Measurements from ENCODE around the gene UBB.
A peak's percentile ranks its signal among the peaks of the same experiment; 100 is the strongest.

The UBB gene

GRCh38 chr17:16380640-16381495 is at the start of gene UBB:
TSS of gene UBB (plus strand) at chr17:16381091. CDS start at chr17:16381908, 817 bp downstream.
- peak; percentile 71 for DNase-seq

DNA sequence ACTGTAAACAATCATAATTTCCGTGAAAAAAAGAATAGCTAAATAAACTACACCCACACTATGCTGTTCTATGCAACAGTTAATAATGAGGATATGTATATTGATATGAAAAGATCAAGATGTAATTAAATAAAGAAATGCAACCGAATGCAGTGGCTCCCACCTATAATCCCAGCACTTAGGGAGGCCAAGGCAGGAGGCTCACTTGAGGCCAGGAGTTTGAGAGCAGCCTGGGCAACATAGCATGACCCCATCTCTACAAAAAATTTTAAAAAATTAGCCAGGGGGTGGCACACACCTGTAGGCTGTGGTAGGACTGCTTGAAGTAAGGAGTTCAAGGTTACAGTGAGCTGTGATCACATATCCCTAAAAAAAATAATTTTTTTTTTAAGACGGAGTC is 42.5 kb upstream of the UBB start:
- DNase-seq: no peak

GRCh38 chr17:16339402-16339801 is 41.5 kb upstream of the UBB start:
- no peak for DNase-seq

DNA sequence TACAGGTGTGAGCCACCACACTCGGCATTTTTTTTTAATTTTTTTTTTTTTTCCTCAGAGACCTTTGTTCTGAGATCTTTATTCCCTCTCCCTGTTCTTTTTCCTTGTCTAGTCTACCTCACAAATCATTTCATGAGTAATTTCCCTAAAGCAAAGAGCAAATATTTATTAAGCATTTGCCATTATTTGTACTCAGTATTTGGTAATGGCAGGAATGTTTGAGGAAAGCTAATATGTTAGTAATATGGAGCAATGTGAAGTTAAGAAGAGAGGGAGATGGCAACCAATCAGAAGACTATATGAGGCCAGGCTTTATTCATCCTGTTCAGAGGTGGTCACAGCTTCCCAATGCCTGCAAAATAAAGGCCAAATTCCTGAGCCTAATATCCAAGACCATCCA is 40.9 kb upstream of the UBB start:
- DNase-seq: no peak

DNA sequence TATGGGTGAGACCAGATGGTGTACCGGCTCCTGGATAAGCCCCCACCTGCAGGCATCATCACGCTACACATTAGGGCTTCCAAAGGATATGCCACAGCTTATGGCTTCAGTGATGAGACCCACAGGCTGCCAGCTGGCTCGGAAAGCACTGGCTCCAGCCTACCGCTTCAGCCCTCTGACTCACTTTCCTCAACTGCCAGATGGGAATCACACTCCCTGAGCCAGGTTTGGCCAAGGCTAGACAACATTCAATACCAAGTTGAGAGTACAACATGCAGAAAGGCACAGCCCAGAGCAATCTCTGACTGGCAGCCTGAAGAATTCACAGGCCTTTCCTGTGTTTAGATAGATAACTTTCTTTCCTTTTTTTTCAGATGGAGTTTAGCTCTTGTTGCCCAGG is 37.9 kb upstream of the UBB start:
- DNase-seq: no peak

- no peak for DNase-seq
These were observed 37.3 kb upstream of the UBB start for GRCh38 chr17:16343569-16343968.

DNA sequence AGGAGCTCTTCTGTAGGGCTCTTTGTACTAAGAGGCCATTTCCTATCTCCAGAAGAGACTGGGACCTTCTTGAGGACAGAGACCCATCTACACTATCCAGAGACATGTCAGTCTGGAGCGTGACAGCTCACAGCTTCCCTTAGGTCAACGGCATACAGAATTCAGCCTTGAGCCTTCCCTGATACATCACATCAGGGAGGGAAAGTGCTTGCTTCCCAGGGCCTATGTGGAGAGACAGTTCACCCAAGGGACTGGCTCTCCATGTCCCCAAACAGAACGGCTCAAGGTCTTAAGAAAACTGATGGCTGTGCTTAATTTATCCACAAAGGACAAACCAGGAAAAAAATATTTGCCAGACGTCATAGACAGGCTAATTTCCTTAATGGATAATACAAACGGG is 35.3 kb upstream of the UBB start:
- DNase-seq: no peak

DNA sequence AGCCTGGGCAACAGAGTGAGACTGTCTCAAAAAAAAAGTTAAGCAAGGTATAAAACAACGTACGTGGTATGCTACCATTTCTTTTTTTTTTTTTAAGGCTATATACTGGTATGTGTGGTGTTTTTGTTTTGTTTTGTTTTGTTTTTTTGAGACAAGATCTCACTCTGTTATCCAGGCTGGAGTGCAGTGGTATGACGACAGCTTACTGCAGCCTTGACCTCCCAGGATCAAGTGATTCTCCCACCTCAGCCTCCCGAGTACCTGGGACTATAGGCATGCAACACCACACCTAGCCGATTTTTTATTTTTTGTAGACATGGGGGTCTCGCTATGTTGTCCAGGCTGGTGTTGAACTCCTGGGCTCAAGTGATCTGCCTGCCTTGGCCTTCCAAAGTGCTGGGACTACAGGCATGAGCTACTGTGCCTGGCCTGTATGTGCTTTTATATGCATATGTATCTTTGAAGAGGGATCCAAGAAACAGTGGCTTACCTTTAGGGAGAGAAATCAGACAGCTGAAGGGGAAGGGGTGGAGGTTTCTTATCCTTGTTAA is 34.1 kb upstream of the UBB start:
- no peak for DNase-seq

DNA sequence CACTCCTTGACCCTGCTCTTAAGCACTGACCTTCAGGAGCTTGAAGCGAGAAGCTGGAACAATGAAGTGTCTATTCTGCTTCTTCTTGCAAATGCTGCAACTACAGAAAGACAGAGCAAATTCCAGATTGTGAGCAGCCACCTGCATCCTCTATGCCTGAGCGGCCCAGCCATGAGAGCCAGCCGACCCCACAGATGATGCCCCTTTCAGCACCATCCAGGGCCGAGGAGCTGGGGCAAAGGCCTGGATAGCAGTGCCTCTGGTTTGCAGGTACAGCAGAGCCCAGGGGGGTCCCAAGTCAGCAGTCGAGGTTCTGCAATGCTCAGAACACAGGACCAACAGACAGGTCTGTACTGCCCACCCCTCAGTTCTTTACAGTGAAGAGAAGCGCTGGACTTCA is 32.3 kb upstream of the UBB start:
- DNase-seq: no peak

DNA sequence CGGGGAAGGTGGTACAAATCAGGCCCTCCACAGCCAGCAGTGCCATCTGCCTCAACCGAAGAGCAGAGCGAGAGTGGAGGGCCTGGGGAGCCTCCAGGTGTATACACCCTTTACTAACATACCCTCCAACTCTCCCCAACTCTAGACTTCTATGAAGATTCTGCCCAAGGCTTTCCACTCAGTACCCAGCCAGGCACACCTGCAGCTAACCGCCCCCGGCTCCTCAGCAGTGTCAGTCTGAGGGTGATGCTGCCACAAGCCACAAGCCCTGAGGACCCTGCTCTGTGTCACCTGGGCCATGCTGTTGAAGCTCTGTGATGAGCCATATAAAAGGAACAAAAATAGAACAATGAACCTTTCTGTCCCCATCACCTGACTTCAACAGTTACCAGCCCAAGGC is 31.5 kb upstream of the UBB start:
- DNase-seq: no peak

- DNase-seq: no peak
These were observed 29.1 kb upstream of the UBB start for GRCh38 chr17:16351831-16352230.

GRCh38 chr17:16352303-16352666 is 28.6 kb upstream of the UBB start:
- no peak for DNase-seq

DNA sequence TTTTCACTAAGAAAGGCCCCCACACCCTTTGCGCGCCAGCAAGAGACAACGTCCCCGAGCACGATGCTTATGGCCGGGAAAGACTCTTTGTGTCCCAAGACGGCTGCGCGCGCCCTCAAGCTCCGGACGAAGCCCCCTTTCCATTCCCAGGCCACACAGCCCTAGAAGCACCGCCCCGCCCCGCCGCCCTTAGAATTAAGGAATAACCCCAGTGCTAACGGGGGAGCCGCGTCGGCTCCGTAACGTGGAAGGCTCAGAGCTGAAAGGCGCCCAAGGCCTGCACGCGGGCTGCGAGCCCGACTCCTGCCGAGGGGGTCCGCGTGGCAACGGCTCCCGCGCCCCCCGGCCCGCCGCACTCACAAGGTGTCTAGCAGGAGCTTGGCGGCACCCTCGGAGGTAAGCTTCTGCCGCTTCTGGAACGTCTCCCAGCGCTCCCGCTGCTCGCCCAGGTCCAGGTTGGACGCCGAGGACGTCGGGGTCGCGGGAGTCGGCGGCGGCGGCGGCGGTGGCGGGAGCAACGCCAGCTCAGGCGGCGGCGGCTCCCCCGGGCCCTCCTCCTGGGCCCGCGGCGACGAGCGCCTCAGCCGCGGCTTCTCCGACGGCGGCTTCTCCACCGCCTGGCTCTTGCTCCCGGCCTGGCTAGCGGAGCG is 28.1 kb upstream of the UBB start:
- DNase-seq: no peak

DNA sequence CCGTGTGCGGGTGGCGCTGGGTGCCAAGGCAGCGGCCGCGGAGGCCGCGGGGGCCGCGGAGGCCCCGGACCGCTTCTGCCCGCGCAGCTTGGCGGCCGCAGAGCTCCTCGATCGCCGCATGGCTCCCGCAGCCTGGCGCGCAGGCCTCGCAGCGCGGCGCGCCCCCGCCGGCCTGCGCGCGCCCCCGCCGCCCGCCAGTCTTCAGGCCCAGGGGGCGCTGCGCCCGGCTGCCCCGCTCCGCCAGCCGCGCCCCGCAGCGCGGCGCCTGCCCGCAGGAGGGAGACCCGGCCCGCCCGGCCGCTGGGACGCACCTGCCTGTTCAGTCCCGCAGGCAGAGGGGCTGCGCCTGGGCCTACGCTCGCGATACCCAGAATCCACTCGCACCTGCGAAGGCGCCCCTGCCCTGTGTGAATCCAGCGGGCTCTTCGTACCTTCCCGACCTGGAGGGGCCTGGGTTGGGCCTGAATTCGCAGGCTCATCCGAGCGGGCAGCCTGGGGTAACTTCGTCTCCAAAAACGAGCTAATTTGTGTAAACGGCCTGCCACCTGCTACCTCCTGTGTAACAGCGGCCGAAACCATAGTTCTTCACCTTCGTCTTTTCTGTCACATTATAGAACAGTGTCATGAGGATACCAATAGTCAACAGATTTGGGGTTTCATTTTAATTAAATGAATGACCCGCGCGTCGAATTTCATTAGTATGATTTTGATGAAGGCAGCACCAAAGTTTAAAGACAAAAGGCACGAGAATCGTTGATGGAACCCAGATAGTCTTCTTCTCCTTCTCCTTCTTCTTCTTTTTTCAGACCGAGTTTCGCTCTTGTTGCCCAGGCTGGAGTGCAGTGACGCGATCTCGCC is 27.3 kb upstream of the UBB start, which contains the start of gene CENPV:
TSS of gene CENPV (minus strand) at position 153 of the 858 bp plus-strand sequence. CDS start at position 120, 33 bp downstream.
- DNase-seq: no peak

GRCh38 chr17:16354585-16354984 is 26.3 kb upstream of the UBB start:
- DNase-seq: no peak

- DNase-seq: no peak
These were observed 22.5 kb upstream of the UBB start for GRCh38 chr17:16358394-16358793.

GRCh38 chr17:16361874-16362273 is 19.0 kb upstream of the UBB start:
- no peak for DNase-seq

DNA sequence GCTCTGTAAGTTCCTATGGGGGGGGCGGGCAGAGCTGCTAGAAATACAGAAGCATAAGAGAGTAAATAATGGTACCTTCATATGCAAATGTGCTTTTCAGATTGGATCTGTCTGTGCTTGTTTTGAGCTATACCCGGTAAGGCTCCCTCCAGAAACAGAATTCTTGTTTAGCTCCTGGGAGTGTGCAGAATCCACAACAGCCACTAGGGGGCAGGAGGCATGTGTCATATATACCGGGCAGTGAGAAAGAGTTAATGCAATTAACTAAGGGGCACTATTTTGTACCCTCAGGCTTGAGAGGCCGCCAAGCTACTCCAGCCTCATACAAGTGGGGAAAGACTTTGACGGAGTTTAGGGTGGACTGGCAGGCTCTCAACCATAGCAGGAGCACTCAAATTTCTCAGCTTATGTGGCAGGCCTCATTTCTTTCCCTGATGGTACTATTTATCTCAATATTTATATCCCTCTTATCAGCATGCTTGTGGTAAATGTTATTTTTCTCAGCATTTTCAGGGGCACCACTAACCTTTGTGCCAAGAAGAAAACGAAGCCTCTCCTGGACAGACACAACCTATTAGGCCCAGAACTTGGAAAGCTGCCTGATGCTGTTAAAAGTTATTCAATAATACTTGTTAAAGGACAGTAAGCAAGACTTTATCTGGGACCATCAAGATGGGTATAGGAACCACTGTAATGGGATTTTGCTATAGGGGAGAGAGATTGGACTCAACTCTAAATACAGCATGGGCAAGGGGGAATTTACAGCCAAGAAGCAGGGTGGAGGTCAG is 16.9 kb upstream of the UBB start:
- no peak for DNase-seq

DNA sequence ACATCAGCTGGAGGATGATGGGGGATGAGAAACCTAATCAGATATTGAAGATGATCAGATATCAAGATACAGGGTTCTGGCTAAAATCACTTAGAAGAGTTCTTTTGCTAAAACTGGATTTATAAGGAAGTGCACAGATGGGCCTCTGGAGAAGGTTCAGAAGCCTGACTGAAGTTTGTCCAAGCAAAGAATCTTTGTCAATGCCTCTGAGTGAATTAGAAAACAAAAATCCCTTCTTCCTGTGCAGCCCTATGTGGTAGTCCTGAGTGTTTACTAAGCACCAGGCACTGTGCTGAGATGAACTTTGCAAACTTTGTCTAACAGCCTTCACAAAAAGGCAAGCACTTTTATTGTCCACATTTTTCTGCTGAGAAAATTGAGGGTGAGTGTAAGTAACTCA is 16.3 kb upstream of the UBB start:
- no peak for DNase-seq

- DNase-seq: no peak
These were observed 9.1 kb upstream of the UBB start for GRCh38 chr17:16371742-16372141.

DNA sequence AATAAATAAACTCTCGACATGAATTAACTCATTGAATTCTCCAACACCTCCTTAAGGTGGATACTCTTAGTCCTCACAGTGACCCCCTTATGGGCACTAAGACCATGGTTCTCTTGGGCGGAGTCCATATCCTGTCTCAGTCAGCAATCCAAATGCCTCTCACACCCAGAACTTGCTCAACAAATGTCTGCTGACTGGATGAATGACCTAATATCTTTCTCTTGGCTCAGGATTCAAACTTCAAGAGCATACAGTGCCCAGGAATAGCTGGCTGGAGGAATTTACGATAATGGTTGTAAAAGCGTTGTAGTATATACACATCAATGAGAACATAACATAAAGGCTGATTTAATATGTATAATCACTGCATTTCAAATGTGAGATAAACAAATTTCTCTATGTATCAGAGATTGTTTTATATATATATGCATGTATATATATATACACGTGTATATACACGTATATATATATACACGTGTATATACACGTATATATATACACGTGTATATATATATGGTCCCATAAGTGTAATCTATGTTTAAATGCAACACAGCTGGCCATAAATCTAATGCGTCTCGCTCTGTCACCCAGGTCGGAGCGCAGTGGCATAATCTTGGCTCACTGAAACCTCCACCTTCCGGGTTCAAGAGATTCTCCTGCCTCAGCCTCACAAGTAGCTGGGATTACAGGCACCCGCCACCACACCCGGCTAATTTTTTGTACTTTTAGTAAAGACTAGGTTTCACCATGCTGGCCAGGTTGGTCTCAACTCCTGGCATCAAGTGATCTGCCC is 6.5 kb upstream of the UBB start:
- no peak for DNase-seq

DNA sequence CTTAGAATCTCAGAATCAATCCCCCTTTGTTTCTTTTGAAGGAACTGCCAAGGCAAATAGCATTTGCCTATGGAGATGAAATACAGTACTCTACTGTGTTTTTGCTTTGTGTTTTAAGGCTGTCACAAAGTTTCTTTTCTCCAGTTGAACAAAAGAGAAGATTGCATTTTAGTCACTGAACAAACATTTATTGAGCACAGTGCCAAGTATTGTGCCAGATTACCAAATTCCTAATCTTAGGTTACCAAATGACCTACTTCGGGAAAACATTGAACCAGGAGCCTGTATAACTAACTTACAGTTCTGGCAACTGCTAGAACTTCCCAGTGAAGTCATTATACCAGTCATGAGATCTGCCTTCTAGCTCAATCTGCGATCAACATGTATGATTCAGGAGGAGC is 3.0 kb upstream of the UBB start:
- no peak for DNase-seq
